ENCODE results near the gene IFT74.

IFT74 gene

GRCh38 chr9:27042476-27042875 lies 86.3 kb downstream of the IFT74 start:
- Histone ChIP-seq H3K4me3 (ENCODE audit: severe bottlenecking) (no peak overlapping the region), H3K27me3 (ENCODE audit: insufficient read depth, poor library complexity, severe bottlenecking) (no peaks in the 10 kb centered on the region), H3K27ac (ENCODE audit: poor library complexity, severe bottlenecking) (no peak overlapping the region), H3K4me1 (ENCODE audit: insufficient read depth, poor library complexity, severe bottlenecking) (no peaks in the 10 kb centered on the region), H3K36me3 (ENCODE audit: low read depth) (peaks cover 4% of the 10 kb centered on the region), H3K9me3 (ENCODE audit: severe bottlenecking) (no peaks in the 10 kb centered on the region)
- no peak for DNase-seq (ENCODE audit: low spot score)
- TF ChIP-seq, protein P1, sequence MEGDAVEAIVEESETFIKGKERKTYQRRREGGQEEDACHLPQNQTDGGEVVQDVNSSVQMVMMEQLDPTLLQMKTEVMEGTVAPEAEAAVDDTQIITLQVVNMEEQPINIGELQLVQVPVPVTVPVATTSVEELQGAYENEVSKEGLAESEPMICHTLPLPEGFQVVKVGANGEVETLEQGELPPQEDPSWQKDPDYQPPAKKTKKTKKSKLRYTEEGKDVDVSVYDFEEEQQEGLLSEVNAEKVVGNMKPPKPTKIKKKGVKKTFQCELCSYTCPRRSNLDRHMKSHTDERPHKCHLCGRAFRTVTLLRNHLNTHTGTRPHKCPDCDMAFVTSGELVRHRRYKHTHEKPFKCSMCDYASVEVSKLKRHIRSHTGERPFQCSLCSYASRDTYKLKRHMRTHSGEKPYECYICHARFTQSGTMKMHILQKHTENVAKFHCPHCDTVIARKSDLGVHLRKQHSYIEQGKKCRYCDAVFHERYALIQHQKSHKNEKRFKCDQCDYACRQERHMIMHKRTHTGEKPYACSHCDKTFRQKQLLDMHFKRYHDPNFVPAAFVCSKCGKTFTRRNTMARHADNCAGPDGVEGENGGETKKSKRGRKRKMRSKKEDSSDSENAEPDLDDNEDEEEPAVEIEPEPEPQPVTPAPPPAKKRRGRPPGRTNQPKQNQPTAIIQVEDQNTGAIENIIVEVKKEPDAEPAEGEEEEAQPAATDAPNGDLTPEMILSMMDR (IDR thresholded peaks at IDR 0.05; ENCODE audit: poor library complexity, severe bottlenecking): no peak
- ATAC-seq (ENCODE audit: low read depth): no peak

DNA sequence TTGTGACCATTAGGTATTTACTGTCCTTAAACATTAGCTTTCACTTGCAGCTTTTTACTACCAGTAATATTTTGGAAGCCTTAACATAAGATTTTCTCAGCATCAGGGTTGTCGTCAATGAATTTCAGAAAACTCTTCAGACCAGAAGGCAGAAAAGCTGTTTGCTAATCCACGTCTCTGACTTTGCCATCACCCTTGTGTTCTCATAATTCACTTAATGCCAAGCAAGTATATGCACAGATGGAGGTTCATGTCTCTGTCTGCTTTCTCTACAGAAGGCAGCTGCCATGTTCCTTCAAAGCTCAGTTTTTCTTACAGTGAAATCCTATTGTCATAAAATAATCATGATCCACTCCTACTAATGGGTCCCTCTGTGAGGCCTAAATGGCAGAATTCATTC lies 87.0 kb downstream of the IFT74 start:
- ATAC-seq (ENCODE audit: low read depth) (no peak), DNase-seq (ENCODE audit: low spot score) (no peak)
- no peak overlapping the region for H3K27ac ChIP-seq (ENCODE audit: poor library complexity, severe bottlenecking)
- H3K4me1 ChIP-seq (ENCODE audit: insufficient read depth, poor library complexity, severe bottlenecking): no peaks in the 10 kb centered on the region
- no peak overlapping the region for H3K4me3 ChIP-seq (ENCODE audit: severe bottlenecking)
- TF ChIP-seq, protein P1 (IDR thresholded peaks at IDR 0.05; ENCODE audit: poor library complexity, severe bottlenecking): no peak
- peaks cover 5% of the 10 kb centered on the region for H3K36me3 ChIP-seq (ENCODE audit: low read depth)
- no peaks in the 10 kb centered on the region for H3K27me3 ChIP-seq (ENCODE audit: insufficient read depth, poor library complexity, severe bottlenecking)
- no peaks in the 10 kb centered on the region for H3K9me3 ChIP-seq (ENCODE audit: severe bottlenecking)

DNA sequence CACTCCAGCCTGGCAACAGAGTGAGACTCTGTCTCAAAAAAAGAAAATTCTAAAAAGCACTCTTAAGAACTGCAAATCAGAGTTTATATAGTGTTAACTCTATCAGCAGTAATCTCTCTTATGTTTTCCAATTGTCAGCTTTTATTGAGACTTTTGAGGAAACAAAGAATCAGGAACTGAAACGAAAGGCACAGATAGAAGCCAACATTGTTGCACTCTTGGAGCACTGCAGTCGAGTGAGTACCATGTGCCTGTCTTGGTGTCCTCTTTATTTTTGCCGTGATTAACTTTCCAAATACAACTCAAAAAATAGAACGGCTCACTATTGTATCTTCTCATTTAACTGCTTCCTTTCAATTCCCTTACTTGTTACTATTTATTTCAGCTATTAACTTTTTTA lies 90.9 kb downstream of the IFT74 start:
- no peak for DNase-seq (ENCODE audit: low spot score)
- no peaks in the 10 kb centered on the region for H3K9me3 ChIP-seq (ENCODE audit: severe bottlenecking)
- H3K27ac ChIP-seq (ENCODE audit: poor library complexity, severe bottlenecking): no peak overlapping the region
- no peaks in the 10 kb centered on the region for H3K4me1 ChIP-seq (ENCODE audit: insufficient read depth, poor library complexity, severe bottlenecking)
- no peak overlapping the region for H3K4me3 ChIP-seq (ENCODE audit: severe bottlenecking)
- H3K27me3 ChIP-seq (ENCODE audit: insufficient read depth, poor library complexity, severe bottlenecking): no peaks in the 10 kb centered on the region
- TF ChIP-seq, protein P1 (IDR thresholded peaks at IDR 0.05; ENCODE audit: poor library complexity, severe bottlenecking): no peak
- no peak for ATAC-seq (ENCODE audit: low read depth)
- peaks cover 5% of the 10 kb centered on the region for H3K36me3 ChIP-seq (ENCODE audit: low read depth)

- Histone ChIP-seq H3K27ac (ENCODE audit: poor library complexity, severe bottlenecking) (no peak overlapping the region), H3K4me1 (ENCODE audit: insufficient read depth, poor library complexity, severe bottlenecking) (no peaks in the 10 kb centered on the region), H3K9me3 (ENCODE audit: severe bottlenecking) (no peaks in the 10 kb centered on the region), H3K27me3 (ENCODE audit: insufficient read depth, poor library complexity, severe bottlenecking) (no peaks in the 10 kb centered on the region), H3K36me3 (ENCODE audit: low read depth) (peaks cover 13% of the 10 kb centered on the region), H3K4me3 (ENCODE audit: severe bottlenecking) (no peak overlapping the region)
- ATAC-seq (ENCODE audit: low read depth) (no peak), DNase-seq (ENCODE audit: low spot score) (no peak)
- TF ChIP-seq, protein P1 (IDR thresholded peaks at IDR 0.05; ENCODE audit: poor library complexity, severe bottlenecking): no peak
These were observed 97.3 kb downstream of the IFT74 start for GRCh38 chr9:27053369-27054022.

GRCh38 chr9:27054125-27054524 lies 97.9 kb downstream of the IFT74 start:
- ATAC-seq (ENCODE audit: low read depth): no peak
- no peak for DNase-seq (ENCODE audit: low spot score)
- Histone ChIP-seq H3K27me3 (ENCODE audit: insufficient read depth, poor library complexity, severe bottlenecking) (no peaks in the 10 kb centered on the region), H3K9me3 (ENCODE audit: severe bottlenecking) (no peaks in the 10 kb centered on the region), H3K36me3 (ENCODE audit: low read depth) (peaks cover 13% of the 10 kb centered on the region), H3K4me3 (ENCODE audit: severe bottlenecking) (no peak overlapping the region), H3K27ac (ENCODE audit: poor library complexity, severe bottlenecking) (no peak overlapping the region), H3K4me1 (ENCODE audit: insufficient read depth, poor library complexity, severe bottlenecking) (no peaks in the 10 kb centered on the region)
- TF ChIP-seq, protein P1 (IDR thresholded peaks at IDR 0.05; ENCODE audit: poor library complexity, severe bottlenecking): no peak

Data from RWPE2 (cell line).